Stimulated activated CD8-positive, alpha-beta memory T cell treated with anti-CD3 and anti-CD28 coated beads, Interleukin-7, amount 100 ng/mL, for 48 hours (primary cell): ENCODE measurements around the gene PTGR2.
"Not testable (repeated sequence)": the region's sequence is repeated elsewhere in the genome, so short reads cannot be mapped to it uniquely, and the experiment has no call there.

Experiments
- DNase-seq, 2 donors: peaks; one replicate each; pipeline ENCODE4 v3.0.0-alpha.2; 2020; ENCODE audit warnings: low read depth in 1 of 2; ENCODE audit errors: extremely low read depth in 1 of 2

PTGR2 gene

DNA sequence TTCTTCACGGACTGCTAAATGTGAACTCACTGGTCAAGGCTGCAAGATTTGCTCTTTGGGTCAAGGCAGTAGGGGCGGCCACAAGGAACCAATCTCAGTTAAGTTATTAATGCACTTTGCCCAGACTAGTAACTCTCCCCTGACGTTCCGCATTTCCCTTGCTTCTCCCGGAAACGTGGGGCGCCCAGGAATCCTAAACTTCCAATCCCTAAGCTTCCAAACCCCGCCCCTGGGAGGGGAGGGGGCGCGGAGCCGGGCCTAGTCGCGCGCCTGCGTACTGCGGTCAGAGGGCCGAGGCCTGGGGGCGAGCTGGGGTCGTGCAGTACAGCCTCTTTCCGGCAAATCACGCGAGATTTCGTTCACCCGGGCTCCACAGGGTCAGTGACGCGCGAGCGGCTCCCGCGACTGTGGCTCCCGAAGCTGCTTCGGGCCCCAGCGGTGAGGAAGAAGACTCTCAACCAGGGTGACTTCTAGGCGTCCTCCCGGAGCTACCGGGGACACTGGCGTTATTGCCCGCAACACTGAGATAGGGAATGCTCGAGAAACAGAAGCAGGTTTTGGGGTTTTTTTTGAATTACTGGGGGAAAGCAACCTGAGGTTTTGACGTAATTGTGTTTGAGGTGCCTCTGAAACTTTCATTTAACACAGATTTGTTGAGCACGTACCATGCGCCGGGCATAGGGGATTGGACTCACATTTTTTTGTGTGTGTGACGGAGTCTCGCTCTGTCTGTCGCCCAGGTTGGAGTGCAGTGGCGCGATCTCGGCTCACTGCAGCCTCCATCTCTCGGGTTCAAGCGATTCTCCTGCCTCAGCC is at the start of gene PTGR2:
TSS of gene PTGR2 (plus strand) at position 265 of the 816 bp plus-strand sequence. CDS start 7,032 bp downstream, outside the sequence.
- peak; percentile 76 to 90 for DNase-seq

DNA sequence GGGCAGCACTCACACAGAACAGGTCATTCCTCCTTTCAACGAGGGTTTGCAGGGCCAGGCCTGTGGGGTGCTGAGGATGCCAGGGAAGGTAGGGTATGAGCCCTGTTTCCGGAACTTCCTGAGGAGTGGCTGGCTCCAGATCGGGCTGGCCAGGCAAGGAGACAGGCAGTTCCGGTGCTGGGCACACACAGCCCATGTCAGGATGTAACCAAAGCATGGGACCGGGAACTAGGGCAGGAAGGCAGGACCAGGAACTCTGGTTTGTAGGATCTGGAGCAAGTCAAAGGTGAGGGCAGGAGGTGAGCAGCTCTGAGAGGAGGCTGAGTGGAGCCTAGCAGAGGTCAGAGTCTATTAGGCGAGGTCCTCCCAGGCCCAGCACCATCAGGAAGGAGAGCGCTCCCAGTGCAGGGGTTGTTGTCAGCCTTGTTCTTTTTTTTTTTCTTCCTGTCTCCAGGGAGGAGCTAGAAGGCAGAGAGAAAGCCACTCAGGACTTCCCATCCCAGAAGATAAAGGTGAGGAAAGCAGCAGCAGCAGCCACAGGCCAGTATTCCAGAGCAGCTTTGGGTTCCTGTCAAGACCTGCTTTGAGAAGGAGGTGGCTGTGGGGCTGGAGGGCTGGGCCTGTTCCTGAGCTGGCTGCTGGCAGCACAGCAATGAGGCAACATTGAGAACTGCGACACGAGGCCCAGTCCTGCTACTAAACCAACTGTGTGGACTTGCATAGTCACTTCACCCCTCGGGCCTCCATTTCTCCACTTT is 49.0 kb upstream of the PTGR2 start:
- no peak for DNase-seq

DNA sequence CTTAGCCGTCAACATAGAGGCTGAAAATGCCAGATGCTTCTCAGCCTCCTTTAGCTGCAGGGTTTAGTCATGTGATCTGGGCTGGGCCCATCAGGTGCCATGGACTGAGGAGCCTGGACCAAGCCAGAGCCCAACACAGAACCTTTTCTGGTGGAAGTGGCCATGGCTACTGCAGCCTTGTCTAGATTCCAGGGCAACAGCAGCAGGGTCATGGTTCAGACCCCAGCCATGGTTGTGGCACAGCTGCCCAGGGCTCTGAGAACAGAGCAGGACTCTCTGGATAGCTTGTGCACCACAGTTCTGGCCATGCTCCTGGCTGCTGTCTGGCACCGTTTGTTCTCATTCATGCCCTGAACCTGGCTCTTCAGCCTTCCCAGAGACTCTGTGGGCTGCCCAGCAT is 47.0 kb upstream of the PTGR2 start:
- DNase-seq, result no peak

DNA sequence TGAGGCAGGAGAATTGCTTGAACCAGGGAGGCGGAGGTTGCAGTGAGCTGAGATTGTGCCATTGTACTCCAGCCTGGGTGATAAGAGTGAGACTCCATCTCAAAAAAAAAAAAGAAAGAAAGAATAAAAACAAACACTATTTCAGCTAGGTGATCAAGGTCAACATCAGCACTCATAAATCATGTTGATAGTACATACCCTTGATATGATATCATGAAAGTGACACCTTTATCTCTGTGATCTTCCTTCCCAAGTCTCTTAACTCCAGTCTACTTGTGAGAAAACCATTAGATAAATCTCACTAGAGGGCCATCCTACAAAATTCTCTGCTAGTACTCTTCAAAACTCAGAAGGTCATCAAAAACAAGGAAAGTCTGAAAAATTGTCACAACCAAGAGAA is 44.2 kb upstream of the PTGR2 start:
- no peak for DNase-seq

DNA sequence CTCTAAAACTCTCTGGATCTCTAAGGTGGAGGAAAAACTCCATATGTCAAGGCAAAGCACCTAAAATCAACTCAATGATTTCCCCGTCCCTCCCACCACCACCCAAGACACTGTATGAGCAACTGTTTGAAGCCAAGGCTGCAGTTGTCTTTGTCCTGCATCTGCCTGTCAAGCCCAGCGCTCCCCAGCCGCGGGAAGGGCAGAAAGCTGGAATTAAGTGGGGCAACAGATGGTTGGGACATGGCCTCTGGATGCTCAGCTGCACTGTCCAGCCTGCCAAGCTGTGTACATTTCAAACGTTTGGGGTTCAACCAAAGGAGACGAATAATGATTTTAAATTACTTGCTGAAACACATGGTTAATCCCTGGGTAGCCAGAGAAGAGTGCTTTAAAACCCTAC is 42.2 kb upstream of the PTGR2 start:
- no peak for DNase-seq

DNA sequence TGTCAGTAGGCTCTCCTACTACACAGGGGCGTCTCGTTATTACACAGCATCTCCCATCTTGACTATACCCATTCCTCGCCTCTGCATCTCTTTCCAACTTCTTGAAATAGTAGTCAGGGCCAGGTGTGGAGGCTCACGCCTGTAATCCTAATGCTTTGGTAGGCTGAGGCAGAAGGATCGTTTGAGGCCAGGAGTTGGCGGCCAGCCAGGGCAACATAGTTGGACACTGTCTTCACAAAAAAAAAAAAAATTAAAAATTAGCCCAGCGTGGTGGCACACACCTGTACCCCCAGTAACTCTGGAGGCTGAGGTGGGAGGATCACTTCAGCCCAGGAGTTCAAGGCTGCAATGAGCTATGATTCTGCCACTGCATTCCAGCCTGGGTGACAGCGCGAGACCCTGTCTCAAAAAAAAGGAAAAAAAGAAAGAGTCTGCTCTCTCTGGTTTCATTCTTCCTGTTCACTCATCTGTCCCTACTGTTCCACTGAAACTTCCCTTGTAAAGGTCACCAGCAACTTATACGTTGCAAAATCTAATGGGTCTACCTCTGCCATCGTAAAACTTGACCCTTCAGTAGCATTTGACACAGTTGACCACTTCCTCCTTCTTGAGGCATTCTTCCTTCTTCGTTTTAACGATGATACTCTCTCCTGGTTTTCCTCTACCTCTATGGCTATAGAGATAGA is 41.0 kb upstream of the PTGR2 start:
- DNase-seq, result no peak

DNA sequence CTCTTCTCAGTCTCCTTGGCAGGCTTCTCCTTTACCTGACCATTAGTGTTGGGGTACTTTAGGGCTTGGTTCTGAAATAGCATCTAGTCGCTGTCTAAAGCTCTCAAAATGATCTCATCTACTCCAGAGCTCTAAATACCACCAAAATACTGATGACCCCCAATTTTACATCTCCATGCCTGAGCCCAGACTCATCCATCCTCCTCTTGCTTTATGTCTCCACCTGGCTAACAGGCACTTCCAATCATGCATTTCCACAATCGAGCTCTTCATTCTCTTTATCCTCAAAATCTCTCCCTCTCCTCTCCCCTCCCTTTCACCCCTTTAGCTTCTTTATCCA is 40.5 kb upstream of the PTGR2 start:
- DNase-seq, result no peak

DNA sequence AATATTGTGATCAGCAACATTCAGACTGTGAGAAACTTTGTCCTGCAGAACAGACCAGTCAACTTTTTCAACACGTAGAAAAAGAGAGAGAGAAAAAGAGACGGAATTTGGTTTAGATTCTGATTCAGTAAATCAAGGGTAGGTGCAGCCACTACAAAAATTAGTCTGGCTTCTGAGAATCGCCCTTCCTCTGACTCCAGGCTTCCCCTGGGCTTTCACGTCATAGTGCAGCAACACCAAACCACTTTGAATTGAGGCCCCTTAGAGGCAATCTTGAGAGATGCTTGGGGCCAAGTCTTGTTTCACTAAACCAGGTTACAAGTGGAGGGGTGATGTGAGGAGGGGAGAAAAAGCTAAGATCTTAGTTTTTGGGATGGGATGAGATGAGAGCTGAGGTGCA is 37.5 kb upstream of the PTGR2 start:
- DNase-seq, result no peak

DNA sequence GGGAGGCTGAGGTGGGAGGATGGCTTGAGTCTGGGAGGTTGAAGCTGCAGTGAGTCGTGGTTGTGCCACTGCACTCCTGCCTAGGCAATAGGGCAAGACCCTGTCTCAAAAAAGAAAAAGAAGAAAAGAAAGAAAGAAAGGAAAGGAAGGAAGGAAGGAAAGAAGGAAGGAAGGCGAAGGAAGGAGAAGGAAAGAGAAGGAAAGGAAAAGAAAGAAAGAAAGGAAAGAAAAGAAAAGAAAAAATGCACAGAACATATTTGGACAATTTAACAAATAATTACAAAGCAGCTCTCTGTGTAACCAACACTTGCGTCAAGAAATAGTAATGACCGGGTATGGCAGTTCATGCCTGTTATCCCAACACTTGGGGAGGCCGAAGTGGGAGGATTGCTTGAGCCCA is 35.8 kb upstream of the PTGR2 start:
- no peak for DNase-seq

DNA sequence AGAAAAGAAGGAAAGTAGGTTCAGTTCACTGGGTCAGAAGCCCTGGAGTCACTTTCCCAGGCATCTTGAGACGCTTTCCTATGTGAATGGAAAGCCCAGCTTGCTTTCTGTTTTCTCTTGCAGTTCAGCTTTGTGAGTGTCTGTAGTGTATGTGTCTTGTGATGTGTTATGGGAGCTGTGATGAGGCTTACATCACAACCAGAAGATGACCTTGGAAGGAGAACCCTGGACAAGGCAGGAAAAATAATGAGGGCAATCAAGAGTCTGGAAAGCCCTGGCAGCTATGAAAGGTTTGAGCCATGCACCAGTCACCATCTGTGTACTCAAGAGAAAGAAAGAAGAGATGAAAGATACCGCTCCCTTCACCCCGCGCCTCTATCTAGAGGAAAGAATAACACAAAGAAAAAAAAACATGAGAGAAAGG is 35.2 kb upstream of the PTGR2 start:
- no peak for DNase-seq

DNA sequence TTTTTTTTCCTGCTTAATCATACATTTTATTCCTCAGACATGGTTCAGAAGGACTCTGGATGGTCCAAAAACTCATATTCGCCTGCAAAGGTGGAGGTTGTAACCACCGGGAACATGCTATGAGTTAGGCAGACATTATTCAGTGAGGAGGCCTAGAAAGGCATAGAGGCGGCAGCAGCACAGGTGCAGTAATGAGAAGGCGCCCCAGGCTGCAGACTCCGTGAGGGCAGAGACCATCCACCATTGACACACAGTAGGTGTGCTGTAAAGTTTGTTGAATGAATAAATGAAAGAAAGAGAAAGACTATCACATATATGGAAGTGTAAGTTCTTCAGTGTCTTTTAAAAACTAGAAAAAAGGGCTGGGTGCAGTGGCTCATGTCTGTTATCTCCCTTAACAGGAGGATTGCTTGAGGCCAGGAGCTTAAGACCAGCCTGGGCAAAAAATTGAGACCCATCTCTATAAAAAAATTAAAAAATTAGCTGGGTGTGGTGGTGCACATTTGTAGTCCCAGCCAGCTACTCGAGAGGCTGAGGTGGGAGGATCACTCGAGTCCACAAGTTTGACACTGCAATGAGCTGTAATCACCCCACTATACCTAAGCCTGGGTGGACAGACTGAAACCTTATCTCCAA is 34.5 kb upstream of the PTGR2 start:
- no peak for DNase-seq

DNA sequence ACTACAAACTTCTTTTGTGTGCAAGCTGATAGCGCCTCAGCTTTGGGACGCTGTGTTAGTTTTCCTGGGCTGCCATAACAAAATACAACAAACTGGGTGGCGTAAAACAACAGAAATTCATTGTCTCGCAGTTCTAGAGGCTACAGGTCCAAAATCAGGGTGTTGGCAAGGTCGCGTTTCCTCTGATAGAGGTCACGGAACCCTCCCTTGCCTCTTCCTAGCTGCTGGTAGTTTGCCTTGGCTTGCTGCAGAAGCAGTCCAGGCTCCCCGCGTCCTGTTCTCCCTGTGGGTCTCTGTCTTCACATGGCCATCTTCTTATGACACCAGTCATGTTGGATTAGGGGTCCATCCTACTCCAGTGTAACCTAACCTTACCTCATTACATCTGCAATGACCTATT is 32.8 kb upstream of the PTGR2 start:
- no peak for DNase-seq

DNA sequence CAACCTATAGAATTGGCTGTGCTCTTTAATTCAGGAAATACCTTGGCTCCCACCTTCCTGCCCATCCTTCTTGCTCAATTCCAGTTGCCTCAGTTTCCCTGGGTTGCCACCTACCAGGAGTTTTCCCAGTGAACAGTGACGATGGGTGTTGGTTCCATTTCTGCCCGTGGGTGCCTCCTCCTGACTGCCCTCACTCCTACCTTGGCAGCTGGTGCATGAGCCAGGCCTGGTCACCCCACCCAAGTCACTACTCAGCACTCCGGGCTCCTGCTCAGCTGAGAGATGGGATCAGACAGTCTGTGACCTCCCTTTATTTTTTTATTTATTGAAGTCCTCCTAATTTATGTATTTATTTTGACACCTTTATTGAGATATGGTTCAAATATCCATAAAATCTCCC is 31.0 kb upstream of the PTGR2 start:
- DNase-seq, result no peak

DNA sequence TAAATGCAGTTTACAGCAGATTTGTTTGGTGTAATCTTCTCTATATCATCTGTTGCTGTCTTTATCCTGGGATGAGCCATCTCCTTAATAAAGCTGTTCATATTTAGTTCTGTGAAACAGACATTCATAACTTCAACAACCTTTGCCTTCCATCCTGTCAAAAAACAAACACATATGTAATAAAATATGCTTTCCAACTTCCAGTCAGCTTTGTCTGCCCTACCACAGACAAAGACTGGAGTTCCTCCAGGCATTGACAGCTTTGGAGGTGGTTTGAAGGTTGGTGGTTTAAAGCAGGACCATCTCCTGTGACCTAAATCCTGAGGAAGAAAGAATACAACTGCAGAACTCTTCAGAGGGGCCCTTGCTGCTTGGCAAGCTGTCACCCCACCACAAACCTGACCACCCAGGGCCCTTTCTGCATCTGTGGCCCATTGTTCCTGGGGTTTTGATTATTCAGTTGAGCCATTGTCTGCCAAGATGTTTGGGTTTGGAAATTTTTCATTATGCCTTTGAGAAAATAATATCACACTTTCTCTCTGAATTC is 28.2 kb upstream of the PTGR2 start:
- no peak for DNase-seq

DNA sequence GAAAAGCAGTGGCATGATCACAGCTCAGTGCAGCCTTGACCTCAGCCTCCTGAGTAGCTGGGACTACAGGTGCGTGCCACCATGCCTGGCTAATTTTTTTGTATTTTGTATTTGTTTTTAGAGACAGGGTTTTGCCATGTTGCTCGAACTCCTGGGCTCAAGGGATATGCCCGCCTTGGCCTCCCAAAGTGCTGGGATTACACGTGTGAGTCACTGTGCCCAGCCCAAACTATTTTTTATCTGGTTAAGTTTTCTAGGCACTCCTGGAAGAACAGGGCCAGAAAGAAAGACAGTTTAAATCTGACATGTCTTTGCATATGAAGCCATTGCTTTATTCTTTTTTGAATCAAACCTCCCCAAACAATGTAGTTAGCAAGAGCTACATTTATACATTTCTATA is 27.5 kb upstream of the PTGR2 start:
- DNase-seq, result no peak

DNA sequence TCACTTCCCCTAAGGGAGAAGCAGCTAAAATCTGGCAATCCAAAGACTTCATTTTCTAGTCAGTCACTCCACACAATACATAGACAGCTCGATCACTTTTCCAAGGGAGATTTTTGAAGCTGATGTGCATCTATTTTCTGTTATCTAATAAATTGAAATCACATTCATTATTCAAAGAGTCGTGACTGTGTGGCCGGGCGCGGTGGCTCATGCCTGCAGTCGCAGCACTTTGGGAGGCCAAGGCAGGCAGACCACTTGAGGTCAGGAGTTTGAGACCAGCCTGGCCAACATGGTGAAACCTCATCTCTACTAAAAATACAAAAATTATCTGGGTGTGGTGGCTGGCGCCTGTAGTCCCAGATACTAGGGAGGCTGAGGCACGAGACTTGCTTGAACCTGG is 27.1 kb upstream of the PTGR2 start:
- no peak for DNase-seq

DNA sequence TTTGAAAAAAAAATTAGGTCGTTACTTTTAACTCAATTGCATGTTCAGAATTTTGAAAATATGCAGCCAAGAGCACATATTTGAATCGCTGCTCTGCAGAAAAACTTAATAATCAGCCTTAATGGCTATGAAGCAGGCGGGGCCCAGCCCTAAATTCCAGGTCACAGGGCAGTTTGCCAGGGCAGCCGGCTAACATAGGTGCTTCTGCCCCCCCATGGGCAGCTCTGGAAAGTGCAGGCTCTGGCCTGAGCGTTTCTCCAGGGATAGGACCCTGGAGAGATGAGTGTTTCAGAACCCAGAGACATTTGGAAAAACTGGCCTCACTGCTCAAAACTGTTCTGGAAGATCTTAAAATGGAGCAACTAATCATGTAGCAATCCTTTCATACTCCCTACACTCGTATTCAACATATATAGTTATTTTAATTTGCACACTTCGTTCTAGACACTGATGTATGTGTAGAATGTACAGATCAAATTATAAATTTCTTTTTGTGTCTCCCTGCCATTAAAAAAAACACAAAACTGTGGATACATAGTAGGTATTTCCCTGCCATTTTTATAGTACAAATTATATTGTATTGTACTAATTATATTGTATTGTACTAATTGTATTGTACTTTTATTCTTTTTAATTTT is 26.0 kb upstream of the PTGR2 start:
- DNase-seq, result peak; percentile 49 to 68

DNA sequence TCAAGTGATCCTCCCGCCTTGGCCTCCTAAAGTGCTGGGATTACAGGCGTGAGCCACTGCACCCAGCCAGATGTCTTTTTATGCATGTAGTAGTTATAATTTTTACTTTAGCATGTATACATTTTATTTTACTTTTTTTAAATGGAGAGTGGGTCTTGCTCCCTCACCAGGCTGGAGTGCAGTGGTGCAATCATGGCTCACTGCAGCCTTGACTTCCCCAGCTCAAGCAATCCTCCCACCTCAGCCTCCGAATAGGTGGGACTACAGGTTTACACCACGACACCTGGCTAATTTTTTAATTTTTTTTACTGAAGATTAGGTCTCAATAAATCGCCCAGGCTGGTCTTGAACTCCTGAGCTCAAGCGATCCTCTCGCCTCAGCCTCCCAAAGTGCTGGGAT is 24.4 kb upstream of the PTGR2 start:
- not testable (repeated sequence) for DNase-seq

DNA sequence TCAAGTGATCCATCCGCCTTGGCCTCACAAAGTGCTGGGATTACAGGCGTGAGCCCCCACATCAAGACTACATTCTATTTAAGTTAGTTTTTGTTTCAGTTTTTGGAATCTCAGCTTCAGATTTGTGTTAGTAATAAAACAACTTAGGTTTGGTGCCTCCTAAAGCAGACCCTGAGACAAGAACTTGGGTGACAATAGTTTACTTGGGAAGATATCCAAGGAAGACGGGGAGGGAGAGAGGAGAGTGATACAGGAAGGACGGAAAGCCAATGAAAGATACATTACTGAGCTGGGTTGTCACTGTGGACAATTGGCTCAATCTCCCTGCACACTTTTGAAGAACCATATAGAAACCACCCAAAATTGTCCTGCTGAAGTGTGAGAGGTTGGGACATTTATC is 22.6 kb upstream of the PTGR2 start:
- DNase-seq, result no peak
